Neural progenitor cell (in vitro differentiated cells): Measurements from ENCODE around the gene RBBP4. TPM values are rescaled to one million over a fixed set of nuclear protein-coding genes. Genes with fewer than 3 reads are reported as not detected.

Experiments
- DNase-seq: peaks from one replicate; pipeline ENCODE4 v3.0.0-alpha.2; 2016; ENCODE audit warnings: low spot score
- H2AFZ ChIP-seq: fragments of 200-600 bp; sonication (generic); replicated peaks from 2 replicates; pipeline ENCODE4 v1.6.1; 2016; ENCODE audit warnings: antibody characterized with exemption
- H3F3A ChIP-seq: fragments of 200-600 bp; sonication (generic); 2 replicates; pipeline ENCODE4 v1.6.1; 2016; ENCODE audit warnings: antibody characterized with exemption, low read depth
- H3K27ac ChIP-seq: fragments of 200-600 bp; sonication (generic); 2 replicates; pipeline ENCODE4 v1.5.1; 2016; ENCODE audit warnings: mild to moderate bottlenecking
- H3K27me3 ChIP-seq: fragments of 200-600 bp; sonication (generic); 2 replicates; pipeline ENCODE4 v1.6.1; 2016; ENCODE audit warnings: mild to moderate bottlenecking, moderate library complexity
- H3K36me3 ChIP-seq: fragments of 200-600 bp; sonication (generic); 2 replicates; pipeline ENCODE4 v1.5.1; 2016
- H3K4me1 ChIP-seq: fragments of 200-600 bp; sonication (generic); 2 replicates; pipeline ENCODE4 v1.6.1; 2016; ENCODE audit warnings: mixed run types
- H3K4me2 ChIP-seq: fragments of 200-600 bp; sonication (generic); 2 replicates; pipeline ENCODE4 v1.6.1; 2016
- H3K4me3 ChIP-seq: fragments of 200-600 bp; sonication (generic); 2 replicates; pipeline ENCODE4 v1.5.1; 2016
- H3K79me2 ChIP-seq: fragments of 200-600 bp; sonication (generic); 2 replicates; pipeline ENCODE4 v1.6.1; 2016; ENCODE audit warnings: low read depth
- H3K9ac ChIP-seq: fragments of 200-600 bp; sonication (generic); 2 replicates; pipeline ENCODE4 v1.6.1; 2016
- H3K9me3 ChIP-seq: fragments of 200-600 bp; sonication (generic); 2 replicates; pipeline ENCODE4 v1.5.1; 2016; ENCODE audit warnings: low read depth
- H4K20me1 ChIP-seq: fragments of 200-600 bp; sonication (generic); 2 replicates; pipeline ENCODE4 v1.6.1; 2016; ENCODE audit warnings: low read depth
- H3K27ac Mint-ChIP-seq: 3 replicates; pipeline ENCODE4 v1.8.0; 2021; ENCODE audit warnings: mixed read lengths
- H3K27me3 Mint-ChIP-seq: 2 replicates; pipeline ENCODE4 v1.8.0; 2022; ENCODE audit warnings: low read depth, mild to moderate bottlenecking, inconsistent platforms, moderate library complexity, mixed read lengths; ENCODE audit not compliant: insufficient read depth
- H3K36me3 Mint-ChIP-seq: 3 replicates; pipeline ENCODE4 v1.8.0; 2021; ENCODE audit warnings: mixed read lengths
- H3K4me1 Mint-ChIP-seq: 3 replicates; pipeline ENCODE4 v1.8.0; 2021; ENCODE audit warnings: mixed read lengths
- H3K4me3 Mint-ChIP-seq: 3 replicates; pipeline ENCODE4 v1.8.0; 2021; ENCODE audit warnings: mild to moderate bottlenecking, moderate library complexity, mixed read lengths
- H3K9me3 Mint-ChIP-seq: 3 replicates; pipeline ENCODE4 v1.8.0; 2020; ENCODE audit warnings: mixed read lengths
- EZH2 ChIP-seq: fragments of 200-600 bp; sonication (generic); IDR thresholded peaks from 2 replicates; pipeline ENCODE4 v1.6.1; 2017; ENCODE audit warnings: antibody characterized with exemption, mild to moderate bottlenecking, moderate library complexity
- EZH2phosphoT487 ChIP-seq: fragments of 200-600 bp; sonication (generic); IDR thresholded peaks from 2 replicates; pipeline ENCODE4 v1.6.1; 2017; ENCODE audit warnings: antibody characterized with exemption
- total RNA-seq: library from RNA; depleted of rRNA; stranded (reverse); fragments of >200 nt; gene quantifications from 2 replicates; pipeline ENCODE4 v1.2.3, GENCODE V29; 2015; ENCODE audit warnings: low replicate concordance
- TF ChIP-seq, protein P1 (sequence below): fragments of 200-600 bp; sonication (generic); IDR thresholded peaks from 2 replicates; pipeline ENCODE4 v1.5.1; 2017; ENCODE audit warnings: antibody characterized with exemption, mild to moderate bottlenecking

The RBBP4 gene
- total RNA-seq, 1 donor from 2014 or later, result 474 TPM

DNA sequence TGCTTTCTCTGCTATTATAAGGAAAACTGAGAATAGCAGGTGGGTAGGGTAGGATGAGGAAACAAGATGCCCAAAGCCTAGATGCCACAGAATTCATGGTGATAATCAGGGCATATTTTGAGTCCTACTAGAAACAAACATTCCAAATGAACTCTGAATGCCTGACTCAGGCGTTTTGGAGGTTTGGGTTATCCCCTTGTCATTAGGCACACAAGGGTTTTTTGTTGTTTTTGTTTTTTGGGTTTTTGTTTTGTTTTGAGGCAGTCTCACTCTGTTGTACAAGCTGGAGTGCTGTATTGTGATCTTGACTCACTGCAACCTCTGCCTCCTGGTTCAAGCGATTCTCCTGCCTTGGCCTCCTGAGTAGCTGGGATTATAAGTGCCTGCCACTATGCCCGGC lies 32.4 kb downstream of the RBBP4 start:
- no peaks in the 10 kb centered on the region for H3K27me3 Mint-ChIP-seq
- Histone ChIP-seq H3K4me2 (no peak overlapping the region), H4K20me1 (peaks cover 6% of the 10 kb centered on the region), H3F3A (peaks cover 66% of the 10 kb centered on the region), H3K36me3 (peaks cover 13% of the 10 kb centered on the region), H3K27me3 (no peaks in the 10 kb centered on the region), H3K4me1 (no peaks in the 10 kb centered on the region), H3K9me3 (no peaks in the 10 kb centered on the region), H3K27ac (no peak overlapping the region), H3K4me3 (no peak overlapping the region), H3K9ac (no peak overlapping the region), H2AFZ (no peak overlapping the region), H3K79me2 (no peaks in the 10 kb centered on the region)
- TF ChIP-seq, protein P1, sequence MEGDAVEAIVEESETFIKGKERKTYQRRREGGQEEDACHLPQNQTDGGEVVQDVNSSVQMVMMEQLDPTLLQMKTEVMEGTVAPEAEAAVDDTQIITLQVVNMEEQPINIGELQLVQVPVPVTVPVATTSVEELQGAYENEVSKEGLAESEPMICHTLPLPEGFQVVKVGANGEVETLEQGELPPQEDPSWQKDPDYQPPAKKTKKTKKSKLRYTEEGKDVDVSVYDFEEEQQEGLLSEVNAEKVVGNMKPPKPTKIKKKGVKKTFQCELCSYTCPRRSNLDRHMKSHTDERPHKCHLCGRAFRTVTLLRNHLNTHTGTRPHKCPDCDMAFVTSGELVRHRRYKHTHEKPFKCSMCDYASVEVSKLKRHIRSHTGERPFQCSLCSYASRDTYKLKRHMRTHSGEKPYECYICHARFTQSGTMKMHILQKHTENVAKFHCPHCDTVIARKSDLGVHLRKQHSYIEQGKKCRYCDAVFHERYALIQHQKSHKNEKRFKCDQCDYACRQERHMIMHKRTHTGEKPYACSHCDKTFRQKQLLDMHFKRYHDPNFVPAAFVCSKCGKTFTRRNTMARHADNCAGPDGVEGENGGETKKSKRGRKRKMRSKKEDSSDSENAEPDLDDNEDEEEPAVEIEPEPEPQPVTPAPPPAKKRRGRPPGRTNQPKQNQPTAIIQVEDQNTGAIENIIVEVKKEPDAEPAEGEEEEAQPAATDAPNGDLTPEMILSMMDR, result no peak
- no peak for TF ChIP-seq EZH2phosphoT487
- no peak for TF ChIP-seq EZH2
- DNase-seq, result no peak
- H3K9me3 Mint-ChIP-seq, result no peaks in the 10 kb centered on the region
- peaks cover 22% of the 10 kb centered on the region for H3K36me3 Mint-ChIP-seq
- no peak overlapping the region for H3K4me3 Mint-ChIP-seq
- H3K4me1 Mint-ChIP-seq, result no peaks in the 10 kb centered on the region
- no peak overlapping the region for H3K27ac Mint-ChIP-seq

DNA sequence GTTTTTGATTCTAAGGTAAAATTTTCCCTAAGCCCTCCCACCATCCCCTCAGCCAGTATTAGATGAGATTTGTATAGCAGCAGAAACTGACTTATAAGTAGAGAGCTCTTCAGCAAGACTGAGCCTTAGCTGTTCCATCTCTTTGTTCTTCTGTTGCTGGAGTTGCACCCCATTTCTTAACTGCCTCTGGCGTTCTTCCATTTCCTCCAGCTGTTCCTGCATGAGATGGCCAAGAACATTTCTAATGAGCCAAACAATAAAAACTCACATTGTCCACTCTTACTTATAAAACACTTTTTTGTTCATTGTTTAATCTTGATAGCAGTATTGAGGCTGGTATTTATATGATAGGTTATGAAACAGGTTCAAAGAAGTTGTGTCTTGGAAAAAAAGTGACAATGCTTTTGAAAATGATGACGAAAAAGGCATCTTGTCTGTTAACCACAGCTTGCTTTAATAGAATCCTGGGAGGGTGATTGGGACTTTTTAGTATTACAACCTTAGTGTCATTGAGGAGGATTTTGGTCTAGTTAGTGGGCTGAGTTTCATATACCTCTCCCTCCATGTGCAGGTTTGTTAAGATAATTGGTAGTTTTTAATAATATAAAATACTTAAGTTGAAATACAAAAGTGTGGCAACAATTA lies 33.3 kb downstream of the RBBP4 start:
- H3K36me3 ChIP-seq, result peaks cover 13% of the 10 kb centered on the region
- Mint-ChIP-seq H3K9me3 (no peaks in the 10 kb centered on the region), H3K36me3 (peaks cover 22% of the 10 kb centered on the region), H3K27me3 (peaks cover 1% of the 10 kb centered on the region), H3K4me1 (no peaks in the 10 kb centered on the region), H3K27ac (peak overlapping the region; percentile 37), H3K4me3 (no peak overlapping the region)
- no peak overlapping the region for H2AFZ ChIP-seq
- TF ChIP-seq EZH2, result no peak
- TF ChIP-seq, protein P1, result no peak
- no peak for TF ChIP-seq EZH2phosphoT487
- peaks cover 6% of the 10 kb centered on the region for H4K20me1 ChIP-seq
- H3K27me3 ChIP-seq, result no peaks in the 10 kb centered on the region
- H3K4me3 ChIP-seq, result no peak overlapping the region
- no peak overlapping the region for H3K9ac ChIP-seq
- H3K79me2 ChIP-seq, result no peaks in the 10 kb centered on the region
- H3K4me1 ChIP-seq, result no peaks in the 10 kb centered on the region
- H3F3A ChIP-seq, result peaks cover 65% of the 10 kb centered on the region
- DNase-seq, result no peak
- peak overlapping the region; percentile 0 for H3K27ac ChIP-seq
- no peak overlapping the region for H3K4me2 ChIP-seq
- no peaks in the 10 kb centered on the region for H3K9me3 ChIP-seq

DNA sequence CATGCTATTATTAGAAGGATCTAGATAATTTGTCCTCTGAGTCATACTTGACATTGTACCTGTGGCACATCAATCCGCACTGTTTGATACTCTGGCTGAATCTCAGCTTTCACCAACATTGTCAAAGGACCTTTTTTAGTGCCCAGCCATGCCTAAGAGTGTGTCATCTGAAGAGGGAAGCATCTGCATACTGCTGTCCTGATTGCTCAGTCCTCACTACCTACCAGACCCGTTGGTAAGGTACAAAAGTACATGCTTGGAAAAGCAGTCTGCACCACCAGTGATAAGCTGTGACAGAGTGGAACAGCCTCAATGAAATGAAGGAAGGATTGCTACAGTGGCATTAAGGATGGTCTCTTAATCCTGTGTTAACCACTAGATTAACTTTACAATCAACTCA lies 34.5 kb downstream of the RBBP4 start:
- Histone ChIP-seq H3K27ac (no peak overlapping the region), H3K27me3 (no peaks in the 10 kb centered on the region), H3K79me2 (no peaks in the 10 kb centered on the region), H2AFZ (no peak overlapping the region), H3K4me2 (no peak overlapping the region), H3K9me3 (no peaks in the 10 kb centered on the region), H3K9ac (no peak overlapping the region), H4K20me1 (peaks cover 6% of the 10 kb centered on the region), H3K4me1 (no peaks in the 10 kb centered on the region), H3F3A (peaks cover 58% of the 10 kb centered on the region), H3K36me3 (peaks cover 11% of the 10 kb centered on the region), H3K4me3 (no peak overlapping the region)
- TF ChIP-seq EZH2phosphoT487 (no peak), EZH2 (no peak)
- TF ChIP-seq, protein P1, result no peak
- H3K27me3 Mint-ChIP-seq, result peaks cover 3% of the 10 kb centered on the region
- no peaks in the 10 kb centered on the region for H3K9me3 Mint-ChIP-seq
- no peaks in the 10 kb centered on the region for H3K4me1 Mint-ChIP-seq
- H3K36me3 Mint-ChIP-seq, result peaks cover 26% of the 10 kb centered on the region
- H3K4me3 Mint-ChIP-seq, result no peak overlapping the region
- DNase-seq, result no peak
- no peak overlapping the region for H3K27ac Mint-ChIP-seq
